GM12878 (cell line): ENCODE measurements around the gene ZXDC. TPM values are rescaled to one million over a fixed set of nuclear protein-coding genes. Genes with fewer than 3 reads are reported as not detected.

Source experiments
- ATAC-seq: fragments of 200-7000 bp; cut with Tn5 transposase; 3 replicates; pipeline ENCODE4 v1.9.1; 2020; ENCODE audit warnings: mild to moderate bottlenecking, moderate library complexity
- BruUV-seq: library from RNA; stranded (reverse); fragments of 400-500 nt; replicated peaks from 2 replicates; lab custom pipeline; 2021; lab: Mats Ljungman, UMichigan
- CTCF ChIA-PET: fragments of 300-600 bp; sonication (Branson Sonifier 250); formaldehyde crosslinking; extraction: SDS; loops from one replicate; lab custom pipeline; 2021; ENCODE audit warnings: inconsistent platforms; lab: Yijun Ruan, JAX
- POLR2A ChIA-PET: fragments of 350-600 bp; formaldehyde crosslinking; extraction: SDS; loops from one replicate; lab custom pipeline; 2021; ENCODE audit warnings: inconsistent platforms; lab: Charles Lee
- RAD21 ChIA-PET: fragments of 300-600 bp; sonication (Branson Sonifier 250); formaldehyde crosslinking; loops from one replicate; lab custom pipeline; 2023; ENCODE audit warnings: antibody characterized with exemption; ENCODE audit not compliant: unreplicated experiment; lab: Charles Lee
- SMC1A ChIA-PET: fragments of 300-600 bp; sonication (Branson Sonifier 250); formaldehyde crosslinking; loops from one replicate; lab custom pipeline; 2023; ENCODE audit not compliant: unreplicated experiment, uncharacterized antibody; lab: Charles Lee
- DNase-seq: peaks from one replicate; pipeline ENCODE4 v3.0.0-alpha.2; 2011; ENCODE audit warnings: low read depth, low spot score
- FAIRE-seq: peaks from 3 replicates; lab custom pipeline; 2011; peaks lifted over from hg19 to GRCh38; lab: Jason Lieb, UNC
- H2AFZ ChIP-seq: 2 replicates; pipeline ENCODE4 v1.6.0; 2011; ENCODE audit warnings: low read depth, low read length, control low read depth; ENCODE audit not compliant: control insufficient read depth
- H3K27ac ChIP-seq: 2 replicates; pipeline ENCODE4 v1.5.1; 2011; ENCODE audit warnings: control low read depth; ENCODE audit not compliant: control insufficient read depth, insufficient read depth
- H3K27me3 ChIP-seq, 2 experiments: replicated peaks in 1 of 2; 2 replicates each; pipeline versions ENCODE4 v1.6.0 to v1.6.1; 2011; ENCODE audit warnings: low read length in 1 of 2; ENCODE audit not compliant: control insufficient read depth in 2 of 2, insufficient read depth in 2 of 2
- H3K36me3 ChIP-seq, 2 experiments: 2 replicates each; pipeline ENCODE4 v1.5.1; 2011; ENCODE audit warnings: low read length in 1 of 2; ENCODE audit not compliant: control insufficient read depth in 2 of 2, insufficient read depth in 2 of 2
- H3K4me1 ChIP-seq: 2 replicates; pipeline ENCODE4 v1.6.1; 2011; ENCODE audit warnings: mild to moderate bottlenecking, low read length, moderate library complexity, mixed read lengths; ENCODE audit not compliant: control insufficient read depth, insufficient read depth
- H3K4me2 ChIP-seq: 2 replicates; pipeline ENCODE4 v1.6.0; 2011; ENCODE audit warnings: control low read depth; ENCODE audit not compliant: control insufficient read depth, insufficient read depth
- H3K4me3 ChIP-seq: fragments of 200-600 bp; sonication (generic); 2 replicates; pipeline ENCODE4 v1.5.1; 2016
- H3K79me2 ChIP-seq: 2 replicates; pipeline ENCODE4 v1.6.0; 2011; ENCODE audit warnings: low read length; ENCODE audit not compliant: control insufficient read depth, insufficient read depth
- H3K9ac ChIP-seq: 2 replicates; pipeline ENCODE4 v1.8.0; 2011; ENCODE audit warnings: low read length, control low read depth, mixed read lengths; ENCODE audit not compliant: control insufficient read depth, insufficient read depth
- H3K9me3 ChIP-seq: replicated peaks from 3 replicates; pipeline ENCODE4 v1.5.1; 2011; ENCODE audit warnings: mild to moderate bottlenecking, low read length; ENCODE audit not compliant: control insufficient read depth, insufficient read depth
- H4K20me1 ChIP-seq: 2 replicates; pipeline ENCODE4 v1.6.0; 2011; ENCODE audit not compliant: control insufficient read depth, insufficient read depth
- BRCA1 ChIP-seq: IDR thresholded peaks from 2 replicates; pipeline ENCODE4 v1.6.1; 2011; ENCODE audit warnings: low read depth, low read length, improper control_type of control experiment
- CEBPB ChIP-seq, 2 experiments: fragments of 150-350 bp in 1 of 2; IDR thresholded peaks; 2 replicates each; pipeline ENCODE4 v1.6.1; 2012 to 2014; ENCODE audit warnings: low read depth in 2 of 2, low read length in 2 of 2, borderline replicate concordance in 1 of 2, inconsistent platforms in 1 of 2
- EED ChIP-seq: sonication (generic); IDR thresholded peaks from 2 replicates; pipeline ENCODE4 v1.6.1; 2016; ENCODE audit warnings: antibody characterized with exemption, low read depth
- ESRRA ChIP-seq: IDR thresholded peaks from 2 replicates; pipeline ENCODE4 v1.6.1; 2012; ENCODE audit warnings: mild to moderate bottlenecking, low read length, improper control_type of control experiment
- HDAC2 ChIP-seq: fragments of 200-600 bp; sonication (generic); IDR thresholded peaks from 2 replicates; pipeline ENCODE4 v1.6.1; 2017
- HDGF ChIP-seq: fragments of 450-650 bp; IDR thresholded peaks from 2 replicates; pipeline ENCODE4 v1.6.1; 2016; ENCODE audit warnings: antibody characterized with exemption
- JUND ChIP-seq: IDR thresholded peaks from 2 replicates; pipeline ENCODE4 v1.6.1; 2012; ENCODE audit warnings: low read depth, mild to moderate bottlenecking, low read length, improper control_type of control experiment, moderate library complexity
- NFYA ChIP-seq: IDR thresholded peaks from 2 replicates; pipeline ENCODE4 v1.6.1; 2011; ENCODE audit warnings: low read depth, mild to moderate bottlenecking, low read length, improper control_type of control experiment, borderline replicate concordance
- NR2C2 ChIP-seq: IDR thresholded peaks from 2 replicates; pipeline ENCODE4 v1.6.1; 2011; ENCODE audit warnings: borderline replicate concordance, low read depth; ENCODE audit not compliant: control insufficient read depth, insufficient read length
- NRF1 ChIP-seq: conservative IDR thresholded peaks from 2 replicates; pipeline ENCODE4 v1.6.1; 2011; ENCODE audit warnings: mild to moderate bottlenecking, low read depth, low read length, improper control_type of control experiment
- RELB ChIP-seq: fragments of 450-650 bp; IDR thresholded peaks from 2 replicates; pipeline ENCODE4 v1.6.1; 2017; ENCODE audit warnings: low read depth, mild to moderate bottlenecking, moderate library complexity
- SIN3A ChIP-seq: IDR thresholded peaks from 2 replicates; pipeline ENCODE4 v1.6.1; 2012; ENCODE audit warnings: low read depth, low read length, improper control_type of control experiment
- SREBF1 ChIP-seq: IDR thresholded peaks from 2 replicates; pipeline ENCODE4 v1.6.1; 2012; ENCODE audit warnings: mild to moderate bottlenecking, low read length
- TARDBP ChIP-seq: IDR thresholded peaks from 2 replicates; pipeline ENCODE4 v1.6.1; 2016; ENCODE audit warnings: borderline replicate concordance
- YY1 ChIP-seq: IDR thresholded peaks from 2 replicates; pipeline ENCODE4 v1.6.1; 2011; ENCODE audit warnings: low read depth, mild to moderate bottlenecking, low read length
- ZBTB11 ChIP-seq: fragments of 450-650 bp; formaldehyde crosslinking; IDR thresholded peaks from 2 replicates; pipeline ENCODE4 v1.5.0; 2022; ENCODE audit warnings: mild to moderate bottlenecking, missing genetic modification characterization
- ZZZ3 ChIP-seq: IDR thresholded peaks from 2 replicates; pipeline ENCODE4 v1.6.1; 2011; ENCODE audit warnings: low read depth; ENCODE audit not compliant: control insufficient read depth, insufficient read length
- WGBS: methylation state at CpG from one replicate; pipeline ENCODE4 v1.1.6; 2016; ENCODE audit warnings: low lambda C conversion rate; ENCODE audit not compliant: insufficient replicate concordance, insufficient coverage; ENCODE audit errors: missing lambda C conversion rate; 5-methylcytosine and 5-hydroxymethylcytosine counted together
- in situ Hi-C: fragments of 300-500 bp; cut with MboI; formaldehyde crosslinking; loops from 9 replicates; pipeline ENCODE4 v1.14.3; 2018; ENCODE audit warnings: mixed read lengths
- intact Hi-C: fragments of 100-400 bp; cut with micrococcal nuclease; formaldehyde crosslinking; loops from one replicate; pipeline ENCODE4 v1.14.2; 2022; ENCODE audit not compliant: unreplicated experiment
- polyA plus RNA-seq, 11 experiments: library from polyadenylated mRNA; depleted of rRNA in 4 of 11; unstranded in 6 of 11; stranded (reverse) in 5 of 11; fragments of >200 nt; fragmentation: Nextera tagmentation in 4 of 11; fragmentation: Illumina TruSeq in 1 of 11; extraction: Ambion mirVana in 4 of 11; extraction: Trizol in 1 of 11; gene quantifications; 1 replicate in 1 of 11; 2 replicates in 10 of 11; pipeline versions ENCODE4 v1.2.1 to v1.2.3, GENCODE V29; 2011 to 2016; ENCODE audit warnings: inconsistent platforms in 2 of 11, missing spikeins in 2 of 11, low read depth in 1 of 11
- total RNA-seq, 4 experiments: library from RNA; depleted of rRNA in 3 of 4; stranded (reverse); fragments of >200 nt in 3 of 4; fragmentation: Illumina TruSeq in 1 of 4; extraction: Trizol in 1 of 4; gene quantifications; 2 replicates each; pipeline versions ENCODE4 v1.2.1 to v1.2.3, GENCODE V29; 2013 to 2021

The ZXDC gene
- total and polyA plus RNA-seq, 10 of the 15 experiments (the other 5 are each of a cell fraction or from before 2014, with no cell fraction given): 0.72 to 15.3 (median 8.5) TPM

GRCh38 chr3:126516152-126516935 is 40.7 kb upstream of the ZXDC start:
- no peak overlapping the region for H3K27ac ChIP-seq
- no TSS peak for BruUV-seq
- CTCF ChIA-PET: no interaction called here
- H3K79me2 ChIP-seq: no peaks in the 10 kb centered on the region
- H3K4me3 ChIP-seq: no peak overlapping the region
- no peak overlapping the region for H3K9ac ChIP-seq
- RAD21 ChIA-PET: no interaction called here
- no peaks in the 10 kb centered on the region for H3K9me3 ChIP-seq
- ATAC-seq (no peak), DNase-seq (no peak), FAIRE-seq (no peak)
- no peaks in the 10 kb centered on the region; the same call in 1 of the 2 replicates for H4K20me1 ChIP-seq
- no peaks in the 10 kb centered on the region for H3K4me1 ChIP-seq
- no peak for TF ChIP-seq NRF1
- TF ChIP-seq RELB: no peak
- no peak for TF ChIP-seq ZZZ3
- no peak for TF ChIP-seq JUND
- TF ChIP-seq ESRRA: no peak
- no peak for TF ChIP-seq CEBPB (IDR thresholded peaks at IDR 0.05; ENCODE audit: borderline replicate concordance in 1 of 2, low read depth in 2 of 2, low read length in 2 of 2)
- no peak for TF ChIP-seq SREBF1
- TF ChIP-seq NR2C2: no peak
- no peak for TF ChIP-seq HDAC2
- no peak for TF ChIP-seq BRCA1
- TF ChIP-seq ZBTB11: no peak
- no peak for TF ChIP-seq EED
- no peak for TF ChIP-seq SIN3A
- TF ChIP-seq TARDBP: no peak
- TF ChIP-seq YY1: no peak
- TF ChIP-seq NFYA: no peak
- TF ChIP-seq HDGF: no peak
- 8% methylated on average over 1 of the region's 6 CpGs for WGBS
- POLR2A ChIA-PET: interaction anchor here (0.5 kb wide), 1 partner anchor 41 kb away, joined by 3 read pairs; the partner anchor contains the start of gene ZXDC
- H2AFZ ChIP-seq: no peak overlapping the region
- in situ Hi-C loops: no loop called here
- H3K4me2 ChIP-seq: no peak overlapping the region
- SMC1A ChIA-PET: no interaction called here
- intact Hi-C loops: no loop called here
- H3K27me3 ChIP-seq: no peaks in the 10 kb centered on the region; a peak in 1 of 4 replicates
- H3K36me3 ChIP-seq: no peaks in the 10 kb centered on the region
